H1 (cell line): ENCODE results near the gene UBE4A. TPM values are rescaled to one million over a fixed set of nuclear protein-coding genes. Genes with fewer than 3 reads are reported as not detected.

ENCODE experiments used
- CTCF ChIA-PET: fragments of 300-600 bp; sonication (Branson Sonifier 250); formaldehyde crosslinking; loops from one replicate; lab custom pipeline; 2021; ENCODE audit not compliant: partially characterized antibody; lab: Charles Lee
- POLR2A ChIA-PET: fragments of 300-600 bp; sonication (Branson Sonifier 250); formaldehyde crosslinking; loops from one replicate; lab custom pipeline; 2021; ENCODE audit warnings: inconsistent platforms; ENCODE audit not compliant: partially characterized antibody; lab: Charles Lee
- DNase-seq, 2 experiments: peaks; one replicate each; pipeline versions ENCODE4 v3.0.0 to v3.0.0-alpha.2; 2010 to 2022; ENCODE audit warnings: low spot score in 2 of 2, low read depth in 1 of 2, mixed read lengths in 1 of 2
- FAIRE-seq: peaks from 2 replicates; lab custom pipeline; 2011; peaks lifted over from hg19 to GRCh38; lab: Jason Lieb, UNC
- H2AFZ ChIP-seq: 2 replicates; pipeline ENCODE4 v1.8.1; 2012; ENCODE audit warnings: low read length, inconsistent platforms
- H2AK5ac ChIP-seq: 2 replicates; pipeline ENCODE4 v1.6.1; 2013; ENCODE audit warnings: low read depth, low read length
- H2BK120ac ChIP-seq: replicated peaks from 2 replicates; pipeline ENCODE3; 2013; ENCODE audit warnings: low read depth, low read length, inconsistent platforms
- H2BK12ac ChIP-seq: 2 replicates; pipeline ENCODE4 v1.6.1; 2013; ENCODE audit warnings: low read depth, low read length
- H2BK15ac ChIP-seq: 2 replicates; pipeline ENCODE4 v1.6.1; 2013; ENCODE audit warnings: low read length
- H2BK20ac ChIP-seq: 2 replicates; pipeline ENCODE4 v1.6.1; 2013; ENCODE audit warnings: low read length
- H2BK5ac ChIP-seq: 2 replicates; pipeline ENCODE4 v1.6.1; 2013; ENCODE audit warnings: low read depth, low read length
- H3K14ac ChIP-seq: 2 replicates; pipeline ENCODE4 v1.6.1; 2013; ENCODE audit warnings: inconsistent platforms; ENCODE audit not compliant: insufficient read length
- H3K18ac ChIP-seq: 2 replicates; pipeline ENCODE4 v1.6.1; 2013; ENCODE audit warnings: low read length; ENCODE audit errors: extremely low read depth
- H3K23ac ChIP-seq: 2 replicates; pipeline ENCODE4 v1.6.1; 2013; ENCODE audit warnings: inconsistent platforms; ENCODE audit not compliant: insufficient read length
- H3K23me2 ChIP-seq: 2 replicates; pipeline ENCODE4 v1.6.1; 2013; ENCODE audit warnings: low read depth, low read length
- H3K27ac ChIP-seq: 2 replicates; pipeline ENCODE4 v1.6.1; 2011; ENCODE audit warnings: low read depth, low read length, inconsistent platforms
- H3K27me3 ChIP-seq, 4 experiments: replicated peaks in 1 of 4; 1 replicate in 1 of 4; 2 replicates in 3 of 4; pipeline versions ENCODE4 v1.6.1 to v1.8.1; 2011 to 2013; ENCODE audit warnings: low read length in 3 of 4, mild to moderate bottlenecking in 3 of 4, inconsistent platforms in 2 of 4, mixed read lengths in 2 of 4, moderate library complexity in 1 of 4; ENCODE audit not compliant: control insufficient read depth in 3 of 4, insufficient read depth in 3 of 4; ENCODE audit errors: extremely low read depth in 1 of 4
- H3K36me3 ChIP-seq, 4 experiments: 2 replicates each; pipeline versions ENCODE4 v1.6.1 to v1.8.1; 2011 to 2013; ENCODE audit warnings: mild to moderate bottlenecking in 4 of 4, low read length in 3 of 4, moderate library complexity in 2 of 4, control low read depth in 1 of 4, inconsistent platforms in 1 of 4; ENCODE audit not compliant: insufficient read depth in 4 of 4, control insufficient read depth in 2 of 4
- H3K4ac ChIP-seq: replicated peaks from 2 replicates; pipeline ENCODE3; 2013; ENCODE audit warnings: low read length, low read depth, mixed read lengths, inconsistent platforms; ENCODE audit not compliant: insufficient read length
- H3K4me1 ChIP-seq, 4 experiments: replicated peaks in 1 of 4; 1 replicate in 1 of 4; 2 replicates in 3 of 4; pipeline versions ENCODE4 v1.6.1 to v1.8.1; 2011 to 2013; ENCODE audit warnings: low read length in 3 of 4, inconsistent platforms in 2 of 4, mixed read lengths in 1 of 4; ENCODE audit not compliant: insufficient read depth in 4 of 4, control insufficient read depth in 3 of 4
- H3K4me2 ChIP-seq, 2 experiments: 2 replicates each; pipeline versions ENCODE4 v1.6.1 to v1.8.1; 2011 to 2013; ENCODE audit warnings: low read depth in 2 of 2, low read length in 2 of 2, control low read depth in 1 of 2, inconsistent platforms in 1 of 2, mild to moderate bottlenecking in 1 of 2; ENCODE audit not compliant: insufficient read depth in 1 of 2
- H3K4me3 ChIP-seq, 4 experiments: fragments of 200-600, 300-600 bp in 1 of 4; sonication (generic), shearing (Covaris generic), sonication (Bioruptor Twin) in 1 of 4; 2 replicates each; pipeline versions ENCODE4 v1.5.1 to v1.8.1; 2011 to 2016; ENCODE audit warnings: low read length in 4 of 4, low read depth in 3 of 4, control low read depth in 2 of 4, inconsistent platforms in 2 of 4, mild to moderate bottlenecking in 2 of 4, mixed read lengths in 1 of 4, moderate library complexity in 1 of 4; ENCODE audit not compliant: insufficient read depth in 2 of 4; ENCODE audit errors: extremely low read depth in 1 of 4
- H3K56ac ChIP-seq: replicated peaks from 2 replicates; pipeline ENCODE3; 2013; ENCODE audit warnings: low read depth, mild to moderate bottlenecking, mixed read lengths, low read length, inconsistent platforms; ENCODE audit not compliant: insufficient read length
- H3K79me1 ChIP-seq: 2 replicates; pipeline ENCODE4 v1.6.1; 2013; ENCODE audit warnings: low read depth, low read length, control low read depth
- H3K79me2 ChIP-seq, 2 experiments: 2 replicates each; pipeline versions ENCODE4 v1.6.1 to v1.8.1; 2012 to 2013; ENCODE audit warnings: low read length in 2 of 2, mild to moderate bottlenecking in 2 of 2, inconsistent platforms in 1 of 2; ENCODE audit not compliant: insufficient read depth in 2 of 2, control insufficient read depth in 1 of 2
- H3K9ac ChIP-seq, 4 experiments: replicated peaks in 1 of 4; 1 replicate in 1 of 4; 2 replicates in 3 of 4; pipeline versions ENCODE4 v1.6.1 to v1.8.1; 2011 to 2013; ENCODE audit warnings: low read depth in 3 of 4, low read length in 3 of 4, control low read depth in 2 of 4, mild to moderate bottlenecking in 2 of 4, moderate library complexity in 2 of 4, inconsistent platforms in 1 of 4; ENCODE audit errors: extremely low read depth in 1 of 4
- H3K9me3 ChIP-seq, 2 experiments: 2 replicates each; pipeline versions ENCODE4 v1.6.1 to v1.8.1; 2012 to 2013; ENCODE audit warnings: mild to moderate bottlenecking in 2 of 2, moderate library complexity in 2 of 2, control low read depth in 1 of 2, inconsistent platforms in 1 of 2, low read depth in 1 of 2, low read length in 1 of 2, mixed read lengths in 1 of 2; ENCODE audit not compliant: insufficient read depth in 2 of 2
- H4K20me1 ChIP-seq, 2 experiments: replicated peaks in 1 of 2; 2 replicates each; pipeline versions ENCODE3 to v1.8.1; 2011 to 2013; ENCODE audit warnings: inconsistent platforms in 2 of 2, low read length in 2 of 2, mild to moderate bottlenecking in 1 of 2; ENCODE audit not compliant: insufficient read depth in 2 of 2, control insufficient read depth in 1 of 2
- H4K5ac ChIP-seq: 2 replicates; pipeline ENCODE4 v1.6.1; 2013; ENCODE audit warnings: low read length, low read depth, mixed read lengths, inconsistent platforms; ENCODE audit not compliant: insufficient read length
- H4K8ac ChIP-seq: 2 replicates; pipeline ENCODE4 v1.8.0; 2013; ENCODE audit warnings: mild to moderate bottlenecking, moderate library complexity, low read length, inconsistent platforms; ENCODE audit not compliant: insufficient read depth; ENCODE audit errors: extremely low read depth
- H4K91ac ChIP-seq: replicated peaks from 2 replicates; pipeline ENCODE3; 2013; ENCODE audit warnings: low read length, mixed read lengths, inconsistent platforms; ENCODE audit not compliant: insufficient read length
- BACH1 ChIP-seq: IDR thresholded peaks from 2 replicates; pipeline ENCODE4 v1.6.1; 2012; ENCODE audit warnings: low read length, improper control_type of control experiment
- HDAC6 ChIP-seq: IDR thresholded peaks from one replicate; pipeline ENCODE4 v1.7.1; 2012; ENCODE audit warnings: low read depth, mild to moderate bottlenecking, inconsistent platforms, low read length, moderate library complexity
- NRF1 ChIP-seq: IDR thresholded peaks from 2 replicates; pipeline ENCODE4 v1.6.1; 2011; ENCODE audit warnings: mild to moderate bottlenecking, low read depth, low read length, improper control_type of control experiment
- RAD21 ChIP-seq, 2 experiments: IDR thresholded peaks in 1 of 2; conservative IDR thresholded peaks in 1 of 2; 2 replicates each; pipeline ENCODE4 v1.6.1; 2011; ENCODE audit warnings: low read depth in 2 of 2, low read length in 2 of 2, improper control_type of control experiment in 1 of 2, inconsistent platforms in 1 of 2, mild to moderate bottlenecking in 1 of 2, moderate library complexity in 1 of 2
- RXRA ChIP-seq: IDR thresholded peaks from 2 replicates; pipeline ENCODE4 v1.6.1; 2011; ENCODE audit warnings: low read depth, mild to moderate bottlenecking, low read length, moderate library complexity; ENCODE audit not compliant: insufficient read depth
- SIN3A ChIP-seq, 2 experiments: IDR thresholded peaks in 1 of 2; conservative IDR thresholded peaks in 1 of 2; 2 replicates each; pipeline ENCODE4 v1.6.1; 2011 to 2012; ENCODE audit warnings: low read length in 2 of 2, improper control_type of control experiment in 1 of 2, low read depth in 1 of 2, mild to moderate bottlenecking in 1 of 2
- USF2 ChIP-seq: IDR thresholded peaks from 2 replicates; pipeline ENCODE4 v1.6.1; 2011; ENCODE audit warnings: low read length, improper control_type of control experiment
- WGBS, 2 experiments: shearing (Covaris generic) in 1 of 2; methylation state at CpG; one replicate each; pipeline versions ENCODE4 v1.1.6 to v1.1.7; 2013 to 2015; ENCODE audit warnings: low lambda C conversion rate in 2 of 2, mixed read lengths in 2 of 2, inconsistent platforms in 1 of 2, low coverage in 1 of 2, missing lambda C conversion rate in 1 of 2; ENCODE audit not compliant: insufficient replicate concordance in 2 of 2, insufficient coverage in 1 of 2, insufficient read length in 1 of 2; ENCODE audit errors: extremely low coverage in 1 of 2, missing lambda C conversion rate in 1 of 2; 5-methylcytosine and 5-hydroxymethylcytosine counted together
- polyA plus RNA-seq, 7 experiments: library from polyadenylated mRNA; depleted of rRNA in 3 of 7; stranded (reverse) in 5 of 7; unstranded in 2 of 7; fragments of >200 nt in 5 of 7; fragments of 200-250 nt in 2 of 7; gene quantifications; 1 replicate in 5 of 7; 2 replicates in 1 of 7; 4 replicates in 1 of 7; pipeline versions ENCODE4 v1.2.1 to v1.2.3, GENCODE V29; 2011 to 2013; ENCODE audit warnings: missing spikeins in 2 of 7, mixed read lengths in 2 of 7
- total RNA-seq: library from RNA; stranded (reverse); fragmentation: NEBNext Ultra II Directional; extraction: Animal tissue kit (Norgen Biotek cat#: 25700); gene quantifications from 2 replicates; pipeline ENCODE4 v1.2.1, GENCODE V29; 2021

The UBE4A gene
- total and polyA plus RNA-seq, 2 of the 8 experiments (the other 6 are each of a cell fraction or from before 2014, with no cell fraction given) = 11.3 to 34.5 TPM

- WGBS, 2 experiments = 1% methylated on average over 15 of the region's 28 CpGs; no CpG with 5 or more reads in 1 of the 2 experiments
- Histone ChIP-seq H2AFZ (no peak overlapping the region), H3K4me2 (peak overlapping the region; percentile 84 to 85), H2BK12ac (no peak overlapping the region), H2BK15ac (no peak overlapping the region), H3K79me2 (peaks cover 29 to 59% of the 10 kb centered on the region in 2 experiments), H3K56ac (no peak overlapping the region), H3K79me1 (no peaks in the 10 kb centered on the region; the same call in 1 of the 2 replicates), H4K20me1 (peaks cover 31% of the 10 kb centered on the region in 2 experiments), H2BK20ac (no peak overlapping the region), H2AK5ac (no peak overlapping the region; the same call in 1 of the 2 replicates), H3K4me1 (peaks cover 0 to 18% (median 6%) of the 10 kb centered on the region in 4 experiments; a peak in 6 of 7 replicates), H3K23me2 (peaks cover 23% of the 10 kb centered on the region), H3K27me3 (no peaks in the 10 kb centered on the region), H3K4me3 (peak overlapping the region; percentile 68 to 91 (median 80)), H3K18ac (peak overlapping the region; percentile 24; the same call in 1 of the 2 replicates), H4K91ac (no peak overlapping the region), H3K23ac (no peak overlapping the region), H3K9ac (peak overlapping the region; percentile 55 to 77 (median 70)), H3K4ac (no peak overlapping the region), H4K8ac (no peak overlapping the region), H3K27ac (0 out of 2 replicates have a peak overlapping the region, but pooled peaks have one; percentile 65), H2BK5ac (no peak overlapping the region; the same call in 1 of the 2 replicates), H2BK120ac (no peak overlapping the region), H3K36me3 (peaks cover 0 to 3% (median 0%) of the 10 kb centered on the region in 4 experiments; a peak in 1 of 8 replicates), H3K9me3 (no peaks in the 10 kb centered on the region), H3K14ac (no peak overlapping the region), H4K5ac (no peak overlapping the region)
- CTCF ChIA-PET = interaction anchor here (0.7 to 1.6 kb wide), 3 partner anchors 24 to 151 kb away, joined by 3 read pairs; no protein-coding TSS in a partner anchor
- peak in 1 of 2 experiments; percentile 65 for DNase-seq
- FAIRE-seq = no peak
- POLR2A ChIA-PET = interaction anchor here (0.5 to 1.8 kb wide), 4 partner anchors 12 to 37 kb away, joined by 3 to 10 read pairs (median 4); partner anchors contain the start of gene ATP5MG
- no peak for TF ChIP-seq RAD21 (IDR thresholded peaks at IDR 0.05 in 1 of 2, conservative IDR thresholded peaks at IDR 0.05 in 1 of 2; ENCODE audit: low read depth in 2 of 2, low read length in 2 of 2)
- TF ChIP-seq BACH1 = no peak
- no peak for TF ChIP-seq NRF1
- TF ChIP-seq RXRA = no peak
- no peak for TF ChIP-seq USF2
- TF ChIP-seq HDAC6 = no peak
- 0 out of 4 replicates have a peak, but pooled peaks of 1 of the 2 experiments have one; percentile 13 for TF ChIP-seq SIN3A (conservative IDR thresholded peaks at IDR 0.05 in 1 of 2, IDR thresholded peaks at IDR 0.05 in 1 of 2; ENCODE audit: low read depth in 1 of 2, low read length in 2 of 2)
Observed at GRCh38 chr11:118437208-118438125, 78.1 kb downstream of the UBE4A start.
